HG02623 (cell line): ENCODE results near the gene TSHZ2.
"Not testable (repeated sequence)": the region's sequence is repeated elsewhere in the genome, so short reads cannot be mapped to it uniquely, and the experiment has no call there.

Experiments used
- ATAC-seq: cut with Tn5 transposase; IDR thresholded peaks from one replicate; pipeline ENCODE4 v1.9.1; 2021; ENCODE audit warnings: moderate library complexity; ENCODE audit not compliant: unreplicated experiment

Gene TSHZ2

DNA sequence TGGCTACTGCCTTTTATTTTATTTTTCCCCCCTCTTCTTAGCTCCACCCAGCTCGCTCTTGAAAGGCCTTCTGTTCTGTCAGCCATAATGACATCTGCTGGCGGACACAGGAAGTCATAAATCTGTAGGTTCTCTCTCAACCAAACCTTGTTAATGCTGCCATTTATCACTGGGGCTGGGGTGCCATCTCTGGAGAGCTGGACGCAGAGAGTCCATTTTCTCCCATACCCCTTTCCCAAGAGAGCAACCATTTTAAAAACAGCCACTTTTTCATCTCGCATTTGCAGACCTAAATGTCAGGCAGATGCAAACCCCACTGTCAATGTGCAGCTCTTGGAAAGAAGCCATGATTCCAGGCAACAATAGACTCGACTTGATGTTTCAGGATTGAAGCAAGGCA, 13.0 kb upstream of the TSHZ2 start:
- no peak for ATAC-seq

DNA sequence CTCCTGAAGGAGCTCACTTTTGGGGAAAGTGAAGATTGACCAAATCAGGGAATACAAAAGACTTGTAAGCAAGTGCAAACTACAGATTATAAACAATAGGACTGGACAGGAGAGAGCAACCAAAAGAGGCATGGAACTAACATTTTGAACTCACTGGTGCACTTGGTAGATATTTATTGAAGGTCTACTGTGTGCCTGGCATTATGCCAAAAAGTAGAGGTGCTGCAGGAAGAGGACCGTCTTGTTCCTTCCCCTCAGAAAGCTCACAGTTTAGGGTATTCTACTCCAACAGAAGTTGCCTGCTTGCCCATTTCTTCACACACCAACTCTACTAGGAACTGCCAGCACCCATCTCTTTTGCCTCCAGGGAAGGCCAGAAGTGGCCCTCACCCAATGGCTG, 10.0 kb upstream of the TSHZ2 start:
- ATAC-seq = no peak

DNA sequence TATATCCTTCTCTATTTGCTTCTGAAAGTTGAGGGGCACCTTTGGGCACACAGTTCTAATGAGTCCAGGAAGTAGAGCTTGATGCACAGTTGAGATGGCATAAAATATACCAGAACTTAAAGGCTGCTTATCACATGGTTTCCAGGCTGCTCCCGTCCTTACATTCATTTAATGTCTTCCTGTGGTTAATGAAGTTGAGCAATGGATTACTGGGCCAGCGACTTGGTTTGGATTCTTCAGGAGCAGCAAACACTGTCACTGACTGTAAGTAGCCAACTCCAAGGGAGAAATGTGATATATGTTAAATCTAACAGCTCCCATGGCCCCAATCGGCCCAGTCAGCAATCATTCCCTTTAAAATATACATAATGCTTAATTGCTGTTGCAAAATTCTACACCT, 9.0 kb upstream of the TSHZ2 start:
- ATAC-seq = no peak

DNA sequence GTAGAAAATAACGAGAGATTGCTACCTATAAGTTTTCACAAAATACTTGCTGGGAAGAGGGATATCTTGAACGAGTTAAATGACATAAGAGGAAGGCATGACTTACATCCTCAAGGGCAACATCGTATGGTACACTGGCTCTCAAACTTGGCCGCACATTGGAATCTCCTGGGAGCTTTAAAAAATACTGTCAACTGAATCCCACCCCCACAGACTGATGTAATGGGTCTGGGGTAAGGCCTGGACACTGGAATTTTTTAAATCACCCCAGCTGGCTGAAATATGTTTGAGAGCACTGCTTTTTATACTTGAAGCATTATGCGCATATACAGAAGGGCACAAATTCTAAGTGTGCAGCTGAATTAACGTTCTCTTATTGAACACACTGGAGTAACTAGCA, 8.0 kb upstream of the TSHZ2 start:
- ATAC-seq = no peak

DNA sequence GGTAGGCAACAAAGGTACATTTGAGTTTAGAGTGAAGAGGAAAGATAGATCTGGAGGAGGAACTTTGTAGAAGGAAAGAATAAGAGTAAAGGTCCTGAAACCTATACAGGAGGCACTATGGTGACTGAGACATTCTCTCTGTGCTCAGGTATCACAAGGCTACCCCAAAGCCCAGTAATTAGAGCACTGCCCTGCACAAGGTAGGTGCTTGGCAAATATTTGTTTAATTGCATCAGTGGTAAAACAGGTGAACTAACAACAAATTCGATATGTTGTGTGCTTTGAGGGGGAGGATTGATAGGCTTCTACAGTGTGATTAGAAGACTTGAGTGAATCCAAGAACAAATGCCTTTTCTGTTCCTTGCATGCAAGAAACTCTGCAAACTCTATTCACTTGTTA, 6.8 kb upstream of the TSHZ2 start:
- no peak for ATAC-seq

DNA sequence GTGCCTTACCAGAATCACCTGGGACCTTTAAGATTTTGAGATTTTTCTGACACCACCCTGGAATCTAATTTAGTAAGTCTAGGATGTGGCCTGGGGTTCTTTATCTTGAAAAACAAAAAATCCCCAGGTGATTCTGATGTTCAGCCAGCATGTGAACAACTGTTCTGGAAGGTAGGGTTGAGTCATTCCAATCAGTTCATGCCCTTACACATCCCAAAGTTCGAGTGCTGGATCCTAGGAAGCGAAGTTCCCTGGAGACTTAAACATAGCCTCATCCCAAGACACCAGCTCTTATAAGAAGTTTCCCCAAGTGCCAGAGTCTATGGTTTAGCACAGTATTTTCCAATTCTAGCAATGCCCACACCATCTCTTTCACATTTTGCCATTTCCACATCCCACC, 6.3 kb upstream of the TSHZ2 start:
- ATAC-seq = no peak

DNA sequence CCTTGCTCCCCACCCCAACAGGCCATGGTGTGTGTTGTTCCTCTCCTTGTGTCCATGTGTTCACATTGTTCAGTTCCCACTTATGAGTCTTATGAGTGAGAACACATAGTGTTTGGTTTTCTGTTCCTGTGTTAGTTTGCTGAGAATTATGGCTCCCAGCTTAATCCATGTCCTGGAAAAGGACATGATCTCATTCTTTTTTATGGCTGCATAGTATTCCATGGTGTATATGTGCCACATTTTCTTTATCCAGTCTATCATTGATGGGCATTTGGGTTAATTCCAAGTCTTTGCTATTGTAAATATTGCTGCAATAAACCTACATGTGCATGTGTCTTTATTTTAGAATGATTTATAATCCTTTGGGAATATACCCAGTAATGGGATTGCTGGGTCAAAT, 5.6 kb upstream of the TSHZ2 start:
- not testable (repeated sequence) for ATAC-seq

DNA sequence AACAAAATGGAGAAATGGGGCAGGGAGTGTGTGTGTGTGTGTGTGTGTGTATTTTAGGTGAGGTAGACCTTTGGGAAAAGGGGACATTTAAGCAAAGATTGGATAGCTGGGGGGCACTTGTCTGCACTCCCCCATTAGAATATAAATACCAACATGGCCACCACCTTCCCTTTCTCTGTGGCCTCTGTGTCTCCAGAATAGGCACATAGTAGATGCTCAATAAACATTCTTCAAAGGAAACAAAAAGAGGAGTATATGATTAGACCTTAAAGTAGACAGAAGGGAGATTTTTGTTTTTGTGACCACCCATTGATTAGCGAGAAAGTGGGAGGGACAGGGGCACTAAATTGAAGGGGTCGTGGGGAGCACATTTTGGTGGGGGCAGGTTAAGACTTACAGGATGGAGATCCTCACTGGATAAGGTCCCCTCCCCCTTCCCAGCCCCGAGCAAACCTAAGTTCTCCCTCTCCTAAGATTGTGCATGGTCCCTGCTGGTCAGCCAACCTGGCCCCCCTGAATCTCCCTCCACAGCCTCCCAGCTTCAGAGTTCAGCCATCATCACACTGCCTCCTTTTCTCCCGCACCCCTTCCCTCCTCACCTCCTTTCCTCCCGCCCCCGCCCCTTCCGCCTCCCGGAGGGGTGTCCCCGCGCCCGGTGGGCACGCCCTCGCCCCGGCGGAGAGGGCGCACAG, 514 bp upstream of the TSHZ2 start:
- ATAC-seq = no peak

DNA sequence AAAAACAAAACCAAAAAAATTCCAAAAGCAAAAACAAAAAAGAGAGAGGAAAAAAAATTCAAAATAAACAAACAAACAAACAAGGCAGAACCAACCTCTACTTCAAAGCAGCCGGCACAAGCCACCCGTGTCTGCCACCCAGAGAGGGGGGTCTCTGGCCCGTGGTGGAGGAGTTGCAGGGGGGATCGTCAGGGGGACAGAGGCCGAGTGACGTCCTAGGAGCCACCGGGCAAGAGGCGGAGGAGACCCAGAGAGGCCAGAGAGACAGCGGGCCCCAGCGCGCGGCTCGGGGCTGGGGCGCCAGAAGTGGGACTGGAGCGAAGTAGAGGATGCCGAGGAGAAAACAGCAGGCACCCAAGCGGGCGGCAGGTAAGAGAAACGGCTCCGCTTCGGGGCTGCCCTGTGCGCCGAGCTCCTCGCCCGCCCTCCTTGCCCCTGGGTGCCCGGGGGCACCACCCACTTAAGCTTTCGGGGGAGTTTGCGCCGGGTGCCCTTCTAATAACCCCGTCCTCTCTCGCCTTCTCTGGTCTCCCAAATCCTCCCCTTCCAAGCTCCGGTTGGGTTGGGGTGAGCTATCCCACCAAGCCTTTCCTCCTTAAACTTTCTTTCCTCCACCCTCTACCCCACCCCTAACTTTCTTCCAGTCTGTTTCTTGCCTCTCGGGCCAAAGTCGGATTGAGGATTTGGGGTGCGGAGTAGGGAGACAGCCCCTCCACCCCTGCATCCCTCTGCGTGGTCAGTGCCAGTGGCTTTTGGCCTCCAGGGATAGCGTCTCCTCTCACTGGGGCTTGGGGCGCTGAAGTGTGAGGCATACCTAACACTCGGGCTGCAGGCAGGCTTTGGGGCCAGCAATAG, 1.0 kb downstream of the TSHZ2 start:
- no peak for ATAC-seq

DNA sequence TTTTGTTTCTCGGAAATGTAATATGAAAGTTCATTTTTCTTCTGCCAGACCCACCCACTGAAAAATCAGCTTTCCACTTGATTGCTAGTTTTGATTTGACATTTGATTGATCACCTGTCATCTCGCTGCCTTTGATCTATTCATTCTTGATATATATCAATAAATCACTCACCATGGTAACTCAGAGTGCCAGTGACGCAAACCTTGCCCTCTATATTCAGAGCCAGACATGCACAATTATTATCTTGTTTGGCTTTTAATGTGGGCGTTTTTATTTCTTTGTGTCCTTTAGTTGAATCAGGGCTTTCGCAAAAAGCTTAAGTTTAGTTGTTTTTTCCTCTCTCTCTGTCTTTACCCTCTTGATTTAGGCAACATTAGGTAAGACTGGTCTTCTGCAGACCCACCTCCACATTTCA, 2.0 kb downstream of the TSHZ2 start:
- ATAC-seq = no peak

DNA sequence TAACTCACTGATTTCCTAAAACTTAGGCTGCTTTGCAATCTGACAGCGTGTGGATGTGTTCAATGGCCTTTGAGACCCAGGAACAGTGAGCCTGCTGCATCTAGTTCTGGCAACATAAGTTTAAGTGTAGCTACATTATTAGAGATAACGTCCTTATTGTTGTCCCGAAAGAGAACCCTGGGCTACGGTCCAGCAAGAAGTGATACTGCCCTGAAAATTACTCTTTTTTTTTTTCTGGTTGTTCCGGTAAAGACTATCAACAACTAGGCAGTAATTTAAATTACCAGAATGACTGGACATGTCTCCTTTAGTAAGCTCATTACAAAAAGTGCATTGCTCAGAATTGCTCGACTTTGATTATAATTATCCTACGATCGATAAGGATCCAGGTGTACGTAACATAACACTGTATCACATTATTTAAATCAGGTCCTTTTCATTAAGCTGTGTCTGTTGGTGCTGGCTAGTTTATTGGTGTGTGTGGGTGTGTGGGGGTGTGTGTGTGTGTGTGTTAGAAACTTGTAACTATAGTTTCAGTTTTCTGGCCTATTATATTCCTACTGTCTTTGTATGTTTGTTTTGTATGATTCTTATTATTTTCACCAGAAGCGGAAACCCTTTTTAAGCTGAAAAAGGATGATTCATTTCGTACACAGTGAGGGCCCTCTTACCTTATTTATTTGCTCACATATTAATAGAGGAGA, 3.0 kb downstream of the TSHZ2 start:
- ATAC-seq = no peak

DNA sequence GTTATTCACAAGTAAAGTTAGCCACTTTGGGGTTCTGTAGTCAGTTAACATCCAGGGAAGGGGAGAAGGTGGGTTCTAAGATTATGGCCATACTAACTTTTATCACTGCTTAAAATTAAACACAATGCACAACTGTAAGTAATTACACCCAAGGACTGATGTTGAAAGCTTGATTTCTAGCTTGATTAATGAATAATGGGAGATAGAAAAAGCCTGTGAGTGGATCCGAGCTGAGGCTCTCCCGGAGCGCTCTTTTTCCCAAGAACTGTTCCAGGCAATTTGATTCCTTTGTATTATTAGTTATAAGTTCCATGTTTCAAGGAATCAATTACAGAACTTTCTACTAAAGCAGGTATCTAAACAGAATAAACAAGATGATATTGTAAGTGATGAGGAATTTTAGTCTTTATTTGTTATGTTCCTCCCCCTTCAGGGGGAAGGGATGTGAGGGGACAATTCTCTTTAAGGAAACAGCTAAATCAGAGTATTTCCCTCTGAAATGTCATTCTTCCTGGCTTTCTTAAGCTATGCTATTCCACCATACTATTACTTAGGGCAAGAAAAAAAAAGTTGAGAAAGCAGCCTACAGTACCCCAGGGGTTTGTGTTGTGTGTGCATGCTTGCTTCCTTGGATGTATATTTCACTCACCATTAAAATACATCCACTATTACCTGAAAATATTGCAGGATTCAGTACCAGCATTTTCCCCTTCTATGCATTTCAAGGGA, 3.8 kb downstream of the TSHZ2 start:
- ATAC-seq = no peak

DNA sequence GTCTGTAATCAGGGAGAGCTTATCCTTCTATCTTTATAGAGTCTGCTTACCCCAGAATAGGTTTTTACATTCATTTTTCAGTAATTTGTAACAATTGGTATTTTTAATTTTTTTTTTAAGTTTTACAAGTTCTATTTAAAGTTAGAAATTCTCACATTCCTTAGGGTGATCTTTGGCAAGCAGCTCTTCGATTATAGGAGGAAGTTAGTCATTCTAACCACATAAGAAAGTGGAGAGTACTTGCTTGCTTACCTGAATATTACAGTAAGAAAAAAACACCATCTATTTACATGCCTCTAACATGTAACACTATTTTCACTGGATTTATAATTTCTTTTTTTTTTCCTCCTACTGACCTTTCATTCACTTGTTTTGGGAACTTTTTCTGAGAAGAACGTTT, 6.7 kb downstream of the TSHZ2 start:
- ATAC-seq = no peak

DNA sequence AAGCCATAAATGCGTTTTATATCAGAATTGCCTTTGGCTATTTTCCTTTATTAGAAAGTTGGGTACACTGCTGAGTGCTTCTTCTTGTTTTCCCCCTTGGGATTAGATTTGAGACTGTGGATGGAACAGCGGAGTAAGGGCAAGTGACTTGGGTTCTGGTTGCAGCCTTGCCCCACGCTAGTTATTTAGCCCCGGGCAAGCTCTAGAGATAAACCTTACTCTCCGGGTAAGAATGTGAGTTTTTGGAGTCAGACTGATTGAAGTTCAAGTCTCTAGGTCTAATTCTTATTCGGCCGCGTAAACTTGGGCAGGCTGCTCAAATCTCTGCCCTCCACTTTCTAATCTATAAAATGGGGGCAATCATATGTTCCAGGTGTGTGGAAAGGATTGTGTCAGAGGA, 8.9 kb downstream of the TSHZ2 start:
- no peak for ATAC-seq

DNA sequence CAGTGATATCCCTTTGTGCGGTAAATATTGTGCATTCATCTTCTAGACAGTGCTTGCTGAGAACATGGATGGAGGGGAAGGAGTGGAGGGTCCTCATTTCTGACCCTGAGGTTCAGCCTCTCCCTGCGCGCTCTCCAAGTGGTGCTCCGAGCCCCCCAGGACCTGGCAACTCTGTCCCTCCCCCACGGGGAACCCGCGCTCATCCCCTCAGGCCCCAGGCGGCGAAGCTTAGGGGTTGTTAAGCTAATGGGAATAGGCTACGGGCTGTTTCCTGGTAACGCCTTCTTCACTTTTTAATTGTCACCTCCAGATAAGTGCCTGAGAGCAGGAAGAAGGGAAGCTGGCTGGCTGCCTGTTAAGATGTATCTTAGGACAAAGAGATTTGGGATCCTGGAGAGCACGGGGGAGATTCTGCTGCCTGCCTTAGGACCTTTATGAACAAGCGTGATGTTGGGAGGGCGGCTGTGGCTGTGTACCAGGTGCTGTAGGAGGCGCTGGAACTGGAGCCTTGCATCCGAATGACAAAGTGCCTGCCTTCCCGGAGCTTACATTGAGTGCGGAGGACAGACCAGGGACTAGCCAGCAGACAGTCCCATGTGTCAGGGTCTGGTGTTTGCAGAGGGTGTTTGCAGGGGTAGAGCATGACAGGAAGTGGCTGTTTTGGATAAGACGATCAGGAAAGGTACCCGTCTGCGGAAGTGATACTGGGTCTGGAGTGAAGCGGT, 11.7 kb downstream of the TSHZ2 start:
- ATAC-seq = no peak

DNA sequence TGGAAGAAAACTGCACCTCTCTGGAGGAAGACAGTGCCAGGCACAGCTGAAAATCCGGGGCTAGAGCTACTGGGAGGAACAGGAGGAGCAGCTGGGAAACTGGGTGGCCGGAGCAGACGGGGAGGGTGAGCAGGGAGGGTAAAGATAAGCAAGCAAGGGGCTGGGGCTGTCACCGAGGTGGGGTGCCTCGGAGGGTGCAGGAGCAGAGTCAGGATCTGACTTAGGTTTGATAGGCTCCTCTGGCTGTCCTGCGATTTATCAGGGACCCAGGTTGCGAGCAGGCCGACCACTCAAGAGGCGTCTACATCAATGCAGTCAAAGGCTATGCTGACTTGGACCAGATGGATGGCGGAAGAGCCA, 12.3 kb downstream of the TSHZ2 start:
- ATAC-seq = no peak

DNA sequence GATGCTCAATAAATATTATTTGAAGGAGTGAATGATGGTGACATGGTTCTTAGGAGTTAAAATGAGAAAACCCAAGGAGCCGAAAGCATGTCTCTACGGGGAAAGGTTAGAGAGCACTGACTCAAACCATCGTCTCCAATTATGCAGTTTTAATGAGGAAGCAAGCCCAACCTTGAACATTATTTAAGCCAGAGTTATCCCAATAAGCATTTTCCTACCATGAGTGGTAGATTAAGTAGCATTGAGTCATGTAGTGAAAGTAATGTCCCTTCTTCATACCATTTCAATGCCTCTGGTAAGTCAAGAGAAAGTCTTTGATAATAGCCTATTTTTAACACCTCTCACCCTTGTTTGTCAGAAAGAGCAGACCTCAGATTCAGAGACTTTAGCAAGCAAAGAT, 13.5 kb downstream of the TSHZ2 start:
- no peak for ATAC-seq

DNA sequence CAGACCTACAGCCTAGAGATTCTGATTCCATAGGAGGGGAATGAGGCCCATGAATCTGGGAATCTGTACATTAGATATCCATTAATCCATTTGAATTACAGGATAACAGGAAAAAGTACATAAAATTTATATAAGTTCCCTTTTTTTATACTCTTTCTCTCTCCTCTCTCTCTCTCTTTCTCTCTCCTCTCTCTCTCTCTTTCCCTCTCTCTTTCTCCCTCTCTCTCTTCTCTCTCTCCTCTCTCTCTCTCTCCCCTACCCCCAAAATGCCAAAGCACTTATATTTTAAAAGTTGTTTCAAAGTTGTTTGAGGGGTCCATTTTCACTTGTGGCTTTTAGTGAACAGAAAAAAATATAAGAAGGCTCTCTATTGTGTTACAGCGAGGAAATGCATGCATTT, 15.1 kb downstream of the TSHZ2 start:
- ATAC-seq = no peak

DNA sequence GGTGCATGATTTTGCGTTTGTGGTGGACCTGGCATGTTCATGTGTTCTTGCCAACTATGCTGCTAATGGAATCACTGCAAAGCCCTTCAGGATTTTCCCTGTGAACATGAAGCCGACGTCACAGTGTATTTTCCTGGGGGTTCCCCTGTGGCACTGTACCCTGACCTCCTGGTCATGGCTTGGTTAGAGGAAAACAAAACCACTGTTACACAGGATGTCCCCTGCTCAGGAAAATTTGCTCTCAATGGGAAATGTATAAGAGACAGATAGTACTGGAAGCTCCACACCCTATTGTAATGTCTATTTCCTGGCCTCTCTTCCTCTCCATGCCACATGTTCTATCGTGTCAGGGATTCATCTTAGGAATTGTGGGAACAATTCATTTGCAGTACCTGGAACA, 19.7 kb downstream of the TSHZ2 start:
- no peak for ATAC-seq

DNA sequence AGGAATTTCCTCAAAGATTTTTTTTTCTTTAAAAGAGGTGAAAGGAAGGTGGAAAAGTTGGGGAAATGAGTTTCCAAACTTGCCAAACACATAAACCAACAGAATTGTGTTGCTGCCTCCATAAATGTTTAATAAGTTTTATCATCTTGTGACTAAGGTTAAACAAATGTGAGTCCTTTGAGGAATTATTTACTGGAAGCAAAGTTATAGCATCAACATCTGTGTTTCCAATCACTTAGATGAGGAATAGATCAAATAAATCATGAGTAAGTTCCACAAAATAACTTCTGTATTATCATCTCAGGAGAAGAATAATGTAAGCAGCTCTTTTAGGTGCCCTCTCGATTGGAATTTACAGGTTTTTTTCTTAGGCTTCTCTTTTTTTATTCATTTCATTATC, 20.5 kb downstream of the TSHZ2 start:
- ATAC-seq = no peak

DNA sequence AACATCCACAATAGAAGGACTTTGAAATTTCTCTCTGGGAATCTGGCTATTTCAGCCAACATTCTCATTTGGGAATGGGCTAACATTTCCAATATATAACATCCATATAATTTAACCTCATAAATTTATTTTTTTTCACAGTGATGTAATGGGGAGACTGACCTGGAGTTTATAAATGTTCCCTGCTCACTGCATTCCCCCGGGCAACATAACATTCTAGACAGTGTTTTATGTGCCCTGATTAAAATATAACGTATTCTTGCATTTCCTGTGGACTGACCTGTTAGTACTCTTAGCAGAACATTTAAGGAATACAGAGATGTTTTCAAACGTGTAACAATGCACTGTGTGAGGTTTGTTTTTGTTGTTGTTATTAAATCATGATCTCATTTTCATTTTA, 20.9 kb downstream of the TSHZ2 start:
- no peak for ATAC-seq
